Measurements from ENCODE around the gene PTPRC. TPM values are rescaled to one million over a fixed set of nuclear protein-coding genes. Genes with fewer than 3 reads are reported as not detected.

The PTPRC gene
- total RNA-seq, 1 experiment from 2014 or later, result 0.25 TPM

- DNase-seq, result no peak
- Mint-ChIP-seq H3K27ac (ENCODE audit: unreplicated experiment) (no peak overlapping the region), H3K27me3 (ENCODE audit: insufficient read depth, unreplicated experiment) (no peaks in the 10 kb centered on the region), H3K36me3 (ENCODE audit: insufficient read depth, unreplicated experiment) (no peaks in the 10 kb centered on the region), H3K4me3 (ENCODE audit: unreplicated experiment) (no peak overlapping the region), H3K9me3 (ENCODE audit: unreplicated experiment) (peaks cover 26% of the 10 kb centered on the region), H3K4me1 (ENCODE audit: low read depth, unreplicated experiment) (no peaks in the 10 kb centered on the region)
- intact Hi-C loops (cut with micrococcal nuclease; ENCODE audit: unreplicated experiment), result no loop called here
- no TSS peak for BruUV-seq (replicated peaks)
- H3K36me3 ChIP-seq (ENCODE audit: control insufficient read depth, insufficient read depth, low read length), result no peaks in the 10 kb centered on the region
- no peaks in the 10 kb centered on the region for H3K4me1 ChIP-seq
- TF ChIP-seq CTCF (IDR thresholded peaks at IDR 0.05; ENCODE audit: insufficient read depth in 1 of 2, low read depth in 1 of 2, low read length in 1 of 2, severe bottlenecking in 1 of 2, unreplicated experiment in 1 of 2), result no peak
- ChIA-PET CTCF (no interaction called here), POLR2A (no interaction called here)
- no peaks in the 10 kb centered on the region for H3K27me3 ChIP-seq (replicated peaks; ENCODE audit: control insufficient read depth, insufficient read depth, low read length)
- H3K9me3 ChIP-seq, result peaks cover 17% of the 10 kb centered on the region
- no peak overlapping the region for H3K4me3 ChIP-seq (ENCODE audit: low read depth, low read length)
Measured at GRCh38 chr1:198797656-198798055, 158.8 kb downstream of the PTPRC start.

GRCh38 chr1:198798923-198799386 is 160.1 kb downstream of the PTPRC start:
- H3K36me3 Mint-ChIP-seq (ENCODE audit: insufficient read depth, unreplicated experiment), result no peaks in the 10 kb centered on the region
- Histone ChIP-seq H3K4me1 (no peaks in the 10 kb centered on the region), H3K27me3 (replicated peaks; ENCODE audit: control insufficient read depth, insufficient read depth, low read length) (no peaks in the 10 kb centered on the region), H3K36me3 (ENCODE audit: control insufficient read depth, insufficient read depth, low read length) (no peaks in the 10 kb centered on the region), H3K4me3 (ENCODE audit: low read depth, low read length) (no peak overlapping the region), H3K9me3 (peaks cover 17% of the 10 kb centered on the region)
- POLR2A ChIA-PET, result no interaction called here
- H3K4me3 Mint-ChIP-seq (ENCODE audit: unreplicated experiment), result no peak overlapping the region
- H3K9me3 Mint-ChIP-seq (ENCODE audit: unreplicated experiment), result peaks cover 26% of the 10 kb centered on the region
- no TSS peak for BruUV-seq (replicated peaks)
- H3K4me1 Mint-ChIP-seq (ENCODE audit: low read depth, unreplicated experiment), result no peaks in the 10 kb centered on the region
- CTCF ChIA-PET, result no interaction called here
- H3K27me3 Mint-ChIP-seq (ENCODE audit: insufficient read depth, unreplicated experiment), result no peaks in the 10 kb centered on the region
- no peak for DNase-seq
- TF ChIP-seq CTCF (IDR thresholded peaks at IDR 0.05; ENCODE audit: insufficient read depth in 1 of 2, low read depth in 1 of 2, low read length in 1 of 2, severe bottlenecking in 1 of 2, unreplicated experiment in 1 of 2), result no peak
- H3K27ac Mint-ChIP-seq (ENCODE audit: unreplicated experiment), result no peak overlapping the region
- intact Hi-C loops (cut with micrococcal nuclease; ENCODE audit: unreplicated experiment), result no loop called here

GRCh38 chr1:198805498-198806151 is 166.8 kb downstream of the PTPRC start:
- TF ChIP-seq CTCF (IDR thresholded peaks at IDR 0.05; ENCODE audit: insufficient read depth in 1 of 2, low read depth in 1 of 2, low read length in 1 of 2, severe bottlenecking in 1 of 2, unreplicated experiment in 1 of 2), result no peak
- no TSS peak for BruUV-seq (replicated peaks)
- DNase-seq, result no peak
- no peaks in the 10 kb centered on the region for H3K9me3 ChIP-seq
- Mint-ChIP-seq H3K9me3 (ENCODE audit: unreplicated experiment) (peaks cover 2% of the 10 kb centered on the region), H3K36me3 (ENCODE audit: insufficient read depth, unreplicated experiment) (no peaks in the 10 kb centered on the region), H3K4me1 (ENCODE audit: low read depth, unreplicated experiment) (no peaks in the 10 kb centered on the region), H3K27me3 (ENCODE audit: insufficient read depth, unreplicated experiment) (no peaks in the 10 kb centered on the region), H3K4me3 (ENCODE audit: unreplicated experiment) (no peak overlapping the region), H3K27ac (ENCODE audit: unreplicated experiment) (no peak overlapping the region)
- no peaks in the 10 kb centered on the region for H3K36me3 ChIP-seq (ENCODE audit: control insufficient read depth, insufficient read depth, low read length)
- H3K4me1 ChIP-seq, result no peaks in the 10 kb centered on the region
- intact Hi-C loops (cut with micrococcal nuclease; ENCODE audit: unreplicated experiment), result no loop called here
- H3K27me3 ChIP-seq (replicated peaks; ENCODE audit: control insufficient read depth, insufficient read depth, low read length), result no peaks in the 10 kb centered on the region
- no peak overlapping the region for H3K4me3 ChIP-seq (ENCODE audit: low read depth, low read length)
- POLR2A ChIA-PET, result no interaction called here
- CTCF ChIA-PET, result no interaction called here
